ENCODE data around the gene RXYLT1.

DNA sequence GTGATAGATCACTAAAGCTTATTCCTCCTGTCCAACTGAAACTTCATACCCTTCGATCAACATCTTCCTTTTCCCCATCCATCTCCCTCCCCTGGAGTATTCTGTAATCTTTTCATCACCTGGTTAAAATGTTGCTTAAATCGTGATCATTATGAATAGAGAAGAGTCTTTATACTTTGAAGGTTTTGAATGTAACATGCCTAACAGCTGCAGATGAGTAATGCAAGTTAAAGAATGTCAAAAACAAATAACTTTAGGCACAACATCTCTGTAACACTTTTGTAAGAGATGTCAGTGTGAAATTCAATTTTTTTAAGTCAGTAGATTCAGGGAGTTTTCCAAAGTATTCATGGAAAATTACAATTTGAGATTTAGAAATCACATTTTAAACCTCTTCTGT lies 25.0 kb downstream of the RXYLT1 start:
- no peak for TF ChIP-seq GABPA (IDR thresholded peaks at IDR 0.05; ENCODE audit: low read depth)
- TF ChIP-seq, protein P1, sequence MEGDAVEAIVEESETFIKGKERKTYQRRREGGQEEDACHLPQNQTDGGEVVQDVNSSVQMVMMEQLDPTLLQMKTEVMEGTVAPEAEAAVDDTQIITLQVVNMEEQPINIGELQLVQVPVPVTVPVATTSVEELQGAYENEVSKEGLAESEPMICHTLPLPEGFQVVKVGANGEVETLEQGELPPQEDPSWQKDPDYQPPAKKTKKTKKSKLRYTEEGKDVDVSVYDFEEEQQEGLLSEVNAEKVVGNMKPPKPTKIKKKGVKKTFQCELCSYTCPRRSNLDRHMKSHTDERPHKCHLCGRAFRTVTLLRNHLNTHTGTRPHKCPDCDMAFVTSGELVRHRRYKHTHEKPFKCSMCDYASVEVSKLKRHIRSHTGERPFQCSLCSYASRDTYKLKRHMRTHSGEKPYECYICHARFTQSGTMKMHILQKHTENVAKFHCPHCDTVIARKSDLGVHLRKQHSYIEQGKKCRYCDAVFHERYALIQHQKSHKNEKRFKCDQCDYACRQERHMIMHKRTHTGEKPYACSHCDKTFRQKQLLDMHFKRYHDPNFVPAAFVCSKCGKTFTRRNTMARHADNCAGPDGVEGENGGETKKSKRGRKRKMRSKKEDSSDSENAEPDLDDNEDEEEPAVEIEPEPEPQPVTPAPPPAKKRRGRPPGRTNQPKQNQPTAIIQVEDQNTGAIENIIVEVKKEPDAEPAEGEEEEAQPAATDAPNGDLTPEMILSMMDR (IDR thresholded peaks at IDR 0.05; ENCODE audit: insufficient read depth, low read length) = no peak
- TF ChIP-seq, protein P2, sequence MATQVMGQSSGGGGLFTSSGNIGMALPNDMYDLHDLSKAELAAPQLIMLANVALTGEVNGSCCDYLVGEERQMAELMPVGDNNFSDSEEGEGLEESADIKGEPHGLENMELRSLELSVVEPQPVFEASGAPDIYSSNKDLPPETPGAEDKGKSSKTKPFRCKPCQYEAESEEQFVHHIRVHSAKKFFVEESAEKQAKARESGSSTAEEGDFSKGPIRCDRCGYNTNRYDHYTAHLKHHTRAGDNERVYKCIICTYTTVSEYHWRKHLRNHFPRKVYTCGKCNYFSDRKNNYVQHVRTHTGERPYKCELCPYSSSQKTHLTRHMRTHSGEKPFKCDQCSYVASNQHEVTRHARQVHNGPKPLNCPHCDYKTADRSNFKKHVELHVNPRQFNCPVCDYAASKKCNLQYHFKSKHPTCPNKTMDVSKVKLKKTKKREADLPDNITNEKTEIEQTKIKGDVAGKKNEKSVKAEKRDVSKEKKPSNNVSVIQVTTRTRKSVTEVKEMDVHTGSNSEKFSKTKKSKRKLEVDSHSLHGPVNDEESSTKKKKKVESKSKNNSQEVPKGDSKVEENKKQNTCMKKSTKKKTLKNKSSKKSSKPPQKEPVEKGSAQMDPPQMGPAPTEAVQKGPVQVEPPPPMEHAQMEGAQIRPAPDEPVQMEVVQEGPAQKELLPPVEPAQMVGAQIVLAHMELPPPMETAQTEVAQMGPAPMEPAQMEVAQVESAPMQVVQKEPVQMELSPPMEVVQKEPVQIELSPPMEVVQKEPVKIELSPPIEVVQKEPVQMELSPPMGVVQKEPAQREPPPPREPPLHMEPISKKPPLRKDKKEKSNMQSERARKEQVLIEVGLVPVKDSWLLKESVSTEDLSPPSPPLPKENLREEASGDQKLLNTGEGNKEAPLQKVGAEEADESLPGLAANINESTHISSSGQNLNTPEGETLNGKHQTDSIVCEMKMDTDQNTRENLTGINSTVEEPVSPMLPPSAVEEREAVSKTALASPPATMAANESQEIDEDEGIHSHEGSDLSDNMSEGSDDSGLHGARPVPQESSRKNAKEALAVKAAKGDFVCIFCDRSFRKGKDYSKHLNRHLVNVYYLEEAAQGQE (IDR thresholded peaks at IDR 0.05; ENCODE audit: insufficient replicate concordance, low read depth) = no peak
- TF ChIP-seq POLR2AphosphoS5 (IDR thresholded peaks at IDR 0.05; ENCODE audit: low read depth) = no peak
- no peak for TF ChIP-seq SPI1 (IDR thresholded peaks at IDR 0.05; ENCODE audit: borderline replicate concordance, low read depth)

Data from HL-60 (cell line).